ENCODE data around the gene IFT27.

Gene IFT27

DNA sequence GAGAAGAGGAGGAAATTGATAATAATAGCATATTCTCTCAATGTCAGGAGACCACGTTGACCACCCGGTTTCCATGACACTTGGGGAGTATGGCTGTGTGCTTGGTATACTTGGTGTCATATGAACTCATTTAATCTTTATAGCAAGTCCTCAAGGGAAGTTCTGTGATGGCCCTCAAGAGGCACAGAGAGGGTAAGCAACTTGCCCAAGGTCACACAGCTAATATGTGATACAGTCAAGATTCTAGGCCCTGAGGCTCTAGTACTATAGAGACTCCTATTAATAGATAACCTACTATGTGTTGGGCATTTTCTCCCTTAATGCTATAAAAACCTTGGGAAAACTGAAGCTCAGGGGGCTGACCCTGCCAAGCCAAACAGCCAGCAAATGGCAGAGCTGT is 61.8 kb downstream of the IFT27 start:
- DNase-seq, result no peak

DNA sequence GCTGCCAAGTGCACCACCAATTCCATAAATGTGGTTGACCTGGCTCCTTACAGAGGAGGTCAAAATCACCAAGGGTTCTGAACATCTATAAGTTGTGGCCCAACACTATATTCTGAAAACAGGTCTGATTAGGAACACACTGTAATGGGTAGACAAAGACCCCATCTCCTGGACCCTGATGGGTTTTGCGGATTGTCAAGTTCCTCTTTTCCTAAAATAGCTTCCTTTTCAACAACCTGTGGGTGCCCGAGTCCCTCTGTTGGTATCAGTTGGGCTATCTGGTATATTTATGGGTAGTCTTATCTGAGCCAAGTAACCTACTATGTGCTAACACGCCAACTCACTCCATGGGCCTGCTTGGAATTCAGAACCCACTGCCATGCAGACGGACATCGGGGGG is 62.5 kb downstream of the IFT27 start:
- no peak for DNase-seq

All from fibroblast of upper back skin (primary cell).